Measurements from ENCODE around the gene UBE3B. TPM values are rescaled to one million over a fixed set of nuclear protein-coding genes. Genes with fewer than 3 reads are reported as not detected.

The UBE3B gene
- total RNA-seq, 1 donor from 2014 or later = 41.4 TPM

DNA sequence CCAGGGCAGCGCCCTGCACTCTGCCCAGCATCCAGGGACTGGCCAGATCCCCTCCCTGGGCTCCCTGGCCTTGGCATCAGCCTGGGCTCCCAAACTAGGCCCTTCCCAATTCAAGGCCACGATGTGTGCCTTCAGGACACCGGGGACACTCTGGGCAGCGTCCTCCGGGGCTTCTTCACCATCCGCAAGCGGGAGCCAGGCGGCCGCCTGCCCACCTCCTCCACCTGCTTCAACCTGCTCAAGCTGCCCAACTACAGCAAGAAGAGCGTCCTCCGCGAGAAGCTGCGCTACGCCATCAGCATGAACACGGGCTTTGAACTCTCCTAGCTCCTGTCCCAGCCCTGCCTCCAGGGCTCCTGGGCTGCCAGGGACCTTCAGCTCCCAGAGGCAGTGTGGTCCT is 57.0 kb downstream of the UBE3B start:
- TF ChIP-seq, protein P1, sequence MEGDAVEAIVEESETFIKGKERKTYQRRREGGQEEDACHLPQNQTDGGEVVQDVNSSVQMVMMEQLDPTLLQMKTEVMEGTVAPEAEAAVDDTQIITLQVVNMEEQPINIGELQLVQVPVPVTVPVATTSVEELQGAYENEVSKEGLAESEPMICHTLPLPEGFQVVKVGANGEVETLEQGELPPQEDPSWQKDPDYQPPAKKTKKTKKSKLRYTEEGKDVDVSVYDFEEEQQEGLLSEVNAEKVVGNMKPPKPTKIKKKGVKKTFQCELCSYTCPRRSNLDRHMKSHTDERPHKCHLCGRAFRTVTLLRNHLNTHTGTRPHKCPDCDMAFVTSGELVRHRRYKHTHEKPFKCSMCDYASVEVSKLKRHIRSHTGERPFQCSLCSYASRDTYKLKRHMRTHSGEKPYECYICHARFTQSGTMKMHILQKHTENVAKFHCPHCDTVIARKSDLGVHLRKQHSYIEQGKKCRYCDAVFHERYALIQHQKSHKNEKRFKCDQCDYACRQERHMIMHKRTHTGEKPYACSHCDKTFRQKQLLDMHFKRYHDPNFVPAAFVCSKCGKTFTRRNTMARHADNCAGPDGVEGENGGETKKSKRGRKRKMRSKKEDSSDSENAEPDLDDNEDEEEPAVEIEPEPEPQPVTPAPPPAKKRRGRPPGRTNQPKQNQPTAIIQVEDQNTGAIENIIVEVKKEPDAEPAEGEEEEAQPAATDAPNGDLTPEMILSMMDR (IDR thresholded peaks at IDR 0.05; ENCODE audit: unreplicated experiment) = no peak
- Mint-ChIP-seq H3K4me1 (peaks cover 15% of the 10 kb centered on the region), H3K27me3 (ENCODE audit: low read depth) (no peaks in the 10 kb centered on the region), H3K36me3 (peaks cover 32% of the 10 kb centered on the region), H3K4me3 (no peak overlapping the region), H3K9me3 (no peaks in the 10 kb centered on the region), H3K27ac (no peak overlapping the region)
- no peak for DNase-seq (ENCODE audit: low spot score in 2 of 2, unreplicated experiment in 2 of 2)

DNA sequence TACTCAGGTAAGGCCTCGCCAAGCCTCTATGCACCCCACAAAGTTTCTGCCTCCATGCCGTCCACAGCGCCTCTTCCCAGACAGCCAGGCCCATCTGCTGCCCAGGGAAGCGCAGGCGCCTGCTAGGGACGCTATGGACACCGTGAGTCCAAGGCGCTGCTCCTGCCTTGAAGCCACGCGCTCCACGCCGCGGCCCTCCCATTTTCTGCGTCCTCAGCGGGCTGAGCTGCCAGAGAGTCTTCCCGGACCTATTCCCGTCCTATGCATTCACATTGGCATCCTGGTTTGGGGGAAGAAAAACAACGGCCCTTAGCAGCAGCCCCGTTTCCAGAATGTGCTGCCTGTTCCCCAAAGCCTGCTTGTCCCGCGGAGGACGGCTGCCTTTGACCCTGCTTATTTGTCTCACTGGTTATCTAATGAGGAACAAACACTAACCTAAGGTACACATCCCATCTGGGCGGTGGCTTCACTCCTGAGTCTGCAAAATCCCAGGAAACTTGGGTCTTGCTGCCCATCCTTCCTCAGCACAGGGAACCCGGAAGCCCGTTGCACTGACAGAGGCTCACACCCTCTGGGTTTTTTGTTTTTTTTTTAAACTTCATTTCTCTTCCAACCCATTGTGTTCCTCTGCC is 57.9 kb downstream of the UBE3B start:
- Mint-ChIP-seq H3K27me3 (ENCODE audit: low read depth) (no peaks in the 10 kb centered on the region), H3K4me1 (peaks cover 7% of the 10 kb centered on the region), H3K4me3 (no peak overlapping the region), H3K36me3 (peaks cover 29% of the 10 kb centered on the region), H3K27ac (no peak overlapping the region), H3K9me3 (no peaks in the 10 kb centered on the region)
- no peak for DNase-seq (ENCODE audit: low spot score in 2 of 2, unreplicated experiment in 2 of 2)
- TF ChIP-seq, protein P1 (IDR thresholded peaks at IDR 0.05; ENCODE audit: unreplicated experiment) = no peak

DNA sequence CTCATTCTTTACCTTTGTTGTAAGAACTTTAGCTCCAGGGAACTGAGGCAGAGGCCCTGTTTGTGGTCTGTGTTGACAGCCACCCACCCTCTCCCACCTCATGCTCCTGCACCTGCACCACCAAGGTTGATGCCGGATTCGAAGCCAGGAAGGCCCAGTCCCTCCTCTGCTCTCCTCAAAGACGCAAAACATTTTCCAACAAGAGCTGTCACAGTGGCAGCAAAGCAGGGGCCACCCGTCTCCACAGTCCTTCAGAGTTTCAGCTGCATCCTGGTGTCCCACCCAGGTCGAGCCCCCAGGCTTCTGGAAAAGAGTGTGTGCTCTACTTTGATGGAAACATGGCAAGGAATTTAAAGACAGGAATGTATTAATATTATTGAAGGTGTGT is 58.4 kb downstream of the UBE3B start:
- no peak for DNase-seq (ENCODE audit: low spot score in 2 of 2, unreplicated experiment in 2 of 2)
- no peaks in the 10 kb centered on the region for H3K9me3 Mint-ChIP-seq
- H3K36me3 Mint-ChIP-seq = peaks cover 27% of the 10 kb centered on the region
- H3K27me3 Mint-ChIP-seq (ENCODE audit: low read depth) = no peaks in the 10 kb centered on the region
- H3K4me3 Mint-ChIP-seq = no peak overlapping the region
- peaks cover 5% of the 10 kb centered on the region for H3K4me1 Mint-ChIP-seq
- H3K27ac Mint-ChIP-seq = no peak overlapping the region
- TF ChIP-seq, protein P1 (IDR thresholded peaks at IDR 0.05; ENCODE audit: unreplicated experiment) = no peak

DNA sequence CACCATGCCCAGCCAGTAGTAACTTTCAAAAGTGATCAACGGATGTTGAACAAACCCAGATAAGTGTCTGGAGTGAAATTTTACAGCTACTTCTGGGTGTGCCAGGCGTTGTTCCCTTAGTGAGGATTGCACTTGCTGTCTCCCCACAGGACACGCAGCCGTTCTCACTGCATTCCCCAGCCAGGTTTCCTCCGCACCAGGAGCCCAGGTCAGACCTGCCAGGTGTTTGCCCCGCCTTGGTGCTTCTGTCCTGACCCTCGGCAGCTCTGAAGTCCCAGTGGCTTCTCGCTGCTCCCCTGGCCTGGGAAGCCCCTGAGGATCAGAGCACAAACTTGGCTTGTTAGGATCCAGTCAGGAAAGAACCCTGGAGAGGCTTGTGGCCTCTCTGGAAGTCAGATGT is 59.7 kb downstream of the UBE3B start:
- Mint-ChIP-seq H3K36me3 (peaks cover 19% of the 10 kb centered on the region), H3K4me1 (peaks cover 5% of the 10 kb centered on the region), H3K4me3 (no peak overlapping the region), H3K9me3 (no peaks in the 10 kb centered on the region), H3K27ac (no peak overlapping the region), H3K27me3 (ENCODE audit: low read depth) (no peaks in the 10 kb centered on the region)
- TF ChIP-seq, protein P1 (IDR thresholded peaks at IDR 0.05; ENCODE audit: unreplicated experiment) = no peak
- no peak for DNase-seq (ENCODE audit: low spot score in 2 of 2, unreplicated experiment in 2 of 2)

DNA sequence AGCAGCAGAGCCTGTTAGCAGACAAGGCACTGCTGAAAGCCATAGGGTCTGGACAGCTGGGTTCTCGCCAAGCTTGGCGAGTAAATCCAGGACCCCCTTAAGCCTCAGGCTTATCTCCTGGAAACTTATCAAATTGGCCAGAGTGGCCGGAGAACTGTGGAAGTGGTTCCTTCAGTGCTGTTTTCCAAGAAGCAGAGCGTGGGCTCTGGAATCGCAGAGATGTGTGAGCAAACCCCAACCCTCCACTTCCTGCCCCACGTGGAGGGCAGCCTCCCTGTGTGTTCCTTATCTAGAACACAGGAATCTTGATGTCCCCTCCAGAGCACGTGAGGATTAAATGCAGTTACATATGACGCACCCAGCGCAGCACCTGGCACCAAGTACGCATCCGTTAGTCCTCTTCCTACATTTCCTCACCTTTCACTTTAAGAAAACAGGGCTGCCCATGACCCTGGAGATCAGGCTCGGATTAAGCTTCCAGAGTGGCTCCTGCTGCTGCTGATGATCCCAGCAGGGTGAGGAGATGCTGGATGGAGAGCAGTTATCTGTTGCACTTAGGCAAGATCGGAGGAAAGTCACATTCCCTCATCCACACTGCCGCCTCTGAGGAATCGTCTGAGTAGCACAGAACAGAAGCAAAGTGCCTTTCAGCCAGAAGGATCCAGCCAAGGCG is 60.9 kb downstream of the UBE3B start:
- H3K9me3 Mint-ChIP-seq = no peaks in the 10 kb centered on the region
- TF ChIP-seq, protein P1 (IDR thresholded peaks at IDR 0.05; ENCODE audit: unreplicated experiment) = no peak
- no peak overlapping the region for H3K27ac Mint-ChIP-seq
- no peak overlapping the region for H3K4me3 Mint-ChIP-seq
- H3K36me3 Mint-ChIP-seq = peaks cover 16% of the 10 kb centered on the region
- peaks cover 5% of the 10 kb centered on the region for H3K4me1 Mint-ChIP-seq
- H3K27me3 Mint-ChIP-seq (ENCODE audit: low read depth) = no peaks in the 10 kb centered on the region
- DNase-seq (ENCODE audit: low spot score in 2 of 2, unreplicated experiment in 2 of 2) = no peak

All from mesothelial cell of epicardium (in vitro differentiated cells).